Measurements from ENCODE around the gene PBX4. TPM values are rescaled to one million over a fixed set of nuclear protein-coding genes. Genes with fewer than 3 reads are reported as not detected.

The PBX4 gene
- total and polyA plus RNA-seq, 2 experiments from 2014 or later = 0.32 to 0.63 TPM

DNA sequence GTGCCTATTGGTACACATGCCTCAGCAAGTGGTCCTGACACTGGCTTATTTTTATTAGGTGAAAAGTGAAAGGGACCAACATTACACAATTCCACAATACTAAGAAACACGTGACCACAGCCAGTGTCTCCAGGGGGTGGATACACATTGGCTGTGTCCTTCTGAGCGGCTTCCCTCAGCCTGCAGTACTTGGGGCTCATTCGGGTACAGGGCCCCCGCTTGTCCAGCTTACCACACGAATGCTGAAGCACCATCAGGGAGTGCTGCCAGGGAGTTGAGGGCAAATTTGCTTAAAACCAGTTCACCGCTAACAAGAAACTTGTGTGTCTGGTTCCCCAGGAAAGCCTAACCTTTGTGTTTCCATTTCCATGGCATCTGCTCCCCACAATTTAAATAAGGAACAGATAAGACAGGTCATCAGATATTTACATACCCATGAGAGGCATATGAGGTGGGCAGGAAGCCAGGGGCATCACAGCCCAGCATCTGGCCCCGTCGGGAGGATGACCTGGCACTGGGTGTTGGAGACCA is 23.3 kb downstream of the PBX4 start:
- WGBS, 2 experiments (ENCODE audit: low coverage in 1 of 2, low lambda C conversion rate in 2 of 2, missing lambda C conversion rate in 2 of 2) = 46 to 50% methylated on average over 8 of the region's 8 CpGs
- Histone ChIP-seq H3K9me3 (ENCODE audit: low read depth) (no peaks in the 10 kb centered on the region), H3K9ac (no peak overlapping the region), H3K9me2 (ENCODE audit: insufficient read depth) (no peaks in the 10 kb centered on the region), H3K27me3 (replicated peaks; ENCODE audit: insufficient read depth) (no peaks in the 10 kb centered on the region), H3K4me2 (ENCODE audit: unreplicated experiment) (no peak overlapping the region), H3K27ac (no peak overlapping the region), H3K4me1 (ENCODE audit: insufficient read depth) (peaks cover 23% of the 10 kb centered on the region), H4K20me1 (ENCODE audit: insufficient read depth) (no peaks in the 10 kb centered on the region), H3K36me3 (ENCODE audit: low read depth) (no peaks in the 10 kb centered on the region), H2AFZ (no peak overlapping the region), H3K4me3 (no peak overlapping the region), H3F3A (ENCODE audit: insufficient read depth) (peaks cover 7% of the 10 kb centered on the region), H3K79me2 (ENCODE audit: insufficient read depth) (no peaks in the 10 kb centered on the region)
- in situ Hi-C loops (cut with MboI) = no loop called here
- TF ChIP-seq EZH2phosphoT487 (IDR thresholded peaks at IDR 0.05; ENCODE audit: insufficient read depth, low read depth) (no peak), EZH2 (IDR thresholded peaks at IDR 0.05; ENCODE audit: insufficient read depth, poor library complexity, severe bottlenecking) (no peak)
- peak; percentile 62 for DNase-seq

DNA sequence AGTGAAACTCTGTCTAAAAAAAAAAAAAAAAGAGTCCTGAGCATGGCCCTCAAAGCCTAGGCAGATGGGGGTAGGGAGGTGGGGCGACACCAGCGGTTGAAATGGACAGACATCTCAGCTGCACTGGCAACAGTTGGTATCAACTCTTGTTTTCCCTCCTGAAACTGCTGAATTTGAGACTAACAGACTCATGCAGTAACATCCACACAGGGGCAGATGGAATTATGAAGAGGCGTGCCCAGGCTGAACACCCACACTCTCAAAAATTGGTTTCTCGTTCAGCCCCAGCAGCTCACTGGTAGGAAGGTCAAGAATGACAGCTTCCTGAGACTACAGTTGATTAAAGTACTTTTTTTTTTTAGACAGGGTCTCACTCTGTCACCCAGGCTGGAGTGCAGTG is 24.1 kb downstream of the PBX4 start:
- H4K20me1 ChIP-seq (ENCODE audit: insufficient read depth) = no peaks in the 10 kb centered on the region
- DNase-seq = no peak
- TF ChIP-seq EZH2phosphoT487 (IDR thresholded peaks at IDR 0.05; ENCODE audit: insufficient read depth, low read depth) = no peak
- TF ChIP-seq EZH2 (IDR thresholded peaks at IDR 0.05; ENCODE audit: insufficient read depth, poor library complexity, severe bottlenecking) = no peak
- H3F3A ChIP-seq (ENCODE audit: insufficient read depth) = peaks cover 7% of the 10 kb centered on the region
- H3K9me2 ChIP-seq (ENCODE audit: insufficient read depth) = no peaks in the 10 kb centered on the region
- no peak overlapping the region for H3K27ac ChIP-seq
- no peaks in the 10 kb centered on the region for H3K27me3 ChIP-seq (replicated peaks; ENCODE audit: insufficient read depth)
- no peak overlapping the region for H3K4me3 ChIP-seq
- peaks cover 23% of the 10 kb centered on the region for H3K4me1 ChIP-seq (ENCODE audit: insufficient read depth)
- no peaks in the 10 kb centered on the region for H3K36me3 ChIP-seq (ENCODE audit: low read depth)
- WGBS, 2 experiments (ENCODE audit: low coverage in 1 of 2, low lambda C conversion rate in 2 of 2, missing lambda C conversion rate in 2 of 2) = 97 to 99% methylated on average over 4 of the region's 4 CpGs
- H3K9ac ChIP-seq = no peak overlapping the region
- no peak overlapping the region for H2AFZ ChIP-seq
- H3K9me3 ChIP-seq (ENCODE audit: low read depth) = no peaks in the 10 kb centered on the region
- no peak overlapping the region for H3K4me2 ChIP-seq (ENCODE audit: unreplicated experiment)
- in situ Hi-C loops (cut with MboI) = no loop called here
- no peaks in the 10 kb centered on the region for H3K79me2 ChIP-seq (ENCODE audit: insufficient read depth)

DNA sequence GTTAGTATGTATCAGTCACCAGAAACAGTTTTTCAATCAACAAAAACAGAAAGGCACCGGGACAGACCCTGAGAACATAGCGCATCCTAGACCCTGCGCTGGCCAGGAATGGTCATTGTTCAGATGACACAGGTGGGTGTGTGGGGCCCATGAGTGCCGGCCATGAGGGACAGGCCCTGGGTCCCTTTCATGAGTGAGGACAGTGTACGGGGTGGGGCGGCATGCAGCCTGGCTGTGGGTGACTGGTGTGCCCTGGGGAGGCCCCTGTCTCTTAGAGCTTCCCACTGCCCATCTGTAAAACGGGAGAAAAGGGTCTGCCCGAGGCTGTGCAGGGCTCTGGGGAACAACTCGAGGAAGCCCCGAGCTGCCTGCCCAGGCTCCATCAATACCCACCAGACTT is 25.8 kb downstream of the PBX4 start:
- 92 to 94% methylated on average over 10 of the region's 10 CpGs for WGBS, 2 experiments (ENCODE audit: low coverage in 1 of 2, low lambda C conversion rate in 2 of 2, missing lambda C conversion rate in 2 of 2)
- peaks cover 23% of the 10 kb centered on the region for H3K4me1 ChIP-seq (ENCODE audit: insufficient read depth)
- no peak for DNase-seq

DNA sequence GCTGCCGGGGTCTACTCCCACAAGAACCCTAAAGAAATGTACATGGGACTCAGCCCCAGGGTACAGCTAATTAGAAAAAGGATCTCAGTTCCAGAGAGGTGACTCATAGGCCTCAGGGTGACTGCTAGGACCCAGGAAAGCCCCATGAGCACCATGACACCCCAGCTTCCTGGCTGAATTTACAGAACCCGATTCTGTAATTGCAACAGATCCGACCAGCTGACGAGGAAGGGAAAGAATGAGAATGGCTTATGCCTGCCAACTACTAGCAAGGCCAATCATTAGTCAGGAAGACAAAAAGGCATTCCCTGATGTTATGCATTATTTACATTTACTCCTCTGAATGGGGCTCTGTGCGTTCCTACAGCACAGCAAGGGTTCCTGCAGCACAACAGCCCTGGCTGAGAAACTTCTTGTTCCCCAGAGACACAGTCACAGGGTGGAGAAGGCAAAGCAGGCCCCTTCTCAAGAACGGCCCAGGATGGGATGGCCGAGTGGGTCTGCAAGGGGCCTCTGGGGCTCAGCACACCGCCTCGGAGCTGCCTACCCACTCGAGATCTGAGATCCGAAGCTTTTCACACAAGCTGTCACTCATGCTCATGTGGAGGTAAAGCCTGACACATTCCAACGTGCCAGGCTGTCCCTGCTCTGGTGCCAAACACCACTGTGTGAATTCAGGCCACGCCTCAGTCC is 27.2 kb downstream of the PBX4 start:
- Histone ChIP-seq H3F3A (ENCODE audit: insufficient read depth) (peaks cover 7% of the 10 kb centered on the region), H3K4me3 (peak overlapping the region; percentile 53), H2AFZ (peak overlapping the region; percentile 83), H3K36me3 (ENCODE audit: low read depth) (no peaks in the 10 kb centered on the region), H4K20me1 (ENCODE audit: insufficient read depth) (no peaks in the 10 kb centered on the region), H3K27me3 (replicated peaks; ENCODE audit: insufficient read depth) (no peaks in the 10 kb centered on the region), H3K79me2 (ENCODE audit: insufficient read depth) (no peaks in the 10 kb centered on the region), H3K4me1 (ENCODE audit: insufficient read depth) (peaks cover 23% of the 10 kb centered on the region), H3K9ac (peak overlapping the region; percentile 73), H3K27ac (peak overlapping the region; percentile 90), H3K9me2 (ENCODE audit: insufficient read depth) (no peaks in the 10 kb centered on the region), H3K9me3 (ENCODE audit: low read depth) (no peaks in the 10 kb centered on the region), H3K4me2 (ENCODE audit: unreplicated experiment) (peak overlapping the region; percentile 83)
- in situ Hi-C loops (cut with MboI) = no loop called here
- TF ChIP-seq EZH2 (IDR thresholded peaks at IDR 0.05; ENCODE audit: insufficient read depth, poor library complexity, severe bottlenecking) (no peak), EZH2phosphoT487 (IDR thresholded peaks at IDR 0.05; ENCODE audit: insufficient read depth, low read depth) (no peak)
- peak; percentile 98 for DNase-seq
- 7 to 9% methylated on average over 13 of the region's 13 CpGs for WGBS, 2 experiments (ENCODE audit: low coverage in 1 of 2, low lambda C conversion rate in 2 of 2, missing lambda C conversion rate in 2 of 2)

More for the DNA sequence above, 25.8 kb downstream of the PBX4 start:
- Histone ChIP-seq H4K20me1 (ENCODE audit: insufficient read depth) (no peaks in the 10 kb centered on the region), H3F3A (ENCODE audit: insufficient read depth) (peaks cover 7% of the 10 kb centered on the region), H3K9ac (no peak overlapping the region), H3K9me3 (ENCODE audit: low read depth) (no peaks in the 10 kb centered on the region), H3K4me3 (no peak overlapping the region), H3K9me2 (ENCODE audit: insufficient read depth) (no peaks in the 10 kb centered on the region), H3K79me2 (ENCODE audit: insufficient read depth) (no peaks in the 10 kb centered on the region), H3K27ac (no peak overlapping the region), H3K27me3 (replicated peaks; ENCODE audit: insufficient read depth) (no peaks in the 10 kb centered on the region), H3K36me3 (ENCODE audit: low read depth) (no peaks in the 10 kb centered on the region), H3K4me2 (ENCODE audit: unreplicated experiment) (no peak overlapping the region), H2AFZ (no peak overlapping the region)
- in situ Hi-C loops (cut with MboI) = no loop called here
- no peak for TF ChIP-seq EZH2phosphoT487 (IDR thresholded peaks at IDR 0.05; ENCODE audit: insufficient read depth, low read depth)
- no peak for TF ChIP-seq EZH2 (IDR thresholded peaks at IDR 0.05; ENCODE audit: insufficient read depth, poor library complexity, severe bottlenecking)
